Measurements from ENCODE around the gene EGFR.

DNA sequence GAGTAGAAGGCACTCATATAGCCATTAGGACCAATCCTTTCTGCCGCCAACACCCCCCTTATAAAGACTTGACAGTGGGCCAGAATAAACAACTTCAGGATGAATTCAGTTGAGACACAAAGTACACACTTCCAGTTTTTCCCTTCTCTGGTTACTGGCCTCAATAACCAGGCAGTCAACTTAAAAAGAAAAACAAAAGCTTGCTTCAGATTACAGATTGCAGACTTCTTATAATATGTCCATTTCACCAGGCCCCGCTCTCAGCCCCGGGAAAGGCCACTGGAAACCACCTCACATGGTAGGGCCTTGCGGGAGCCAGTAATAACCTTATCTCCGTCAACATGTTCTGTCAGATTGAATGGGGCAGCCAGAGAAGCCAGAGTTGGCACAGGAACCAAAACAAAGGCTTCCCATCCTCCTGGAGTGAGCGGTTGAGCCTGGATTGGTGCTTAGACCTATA is 108.8 kb downstream of the EGFR start:
- TF ChIP-seq EZH2 (IDR thresholded peaks at IDR 0.05; ENCODE audit: borderline replicate concordance, low read depth, low read length, severe bottlenecking), result no peak
- TF ChIP-seq, protein P1, sequence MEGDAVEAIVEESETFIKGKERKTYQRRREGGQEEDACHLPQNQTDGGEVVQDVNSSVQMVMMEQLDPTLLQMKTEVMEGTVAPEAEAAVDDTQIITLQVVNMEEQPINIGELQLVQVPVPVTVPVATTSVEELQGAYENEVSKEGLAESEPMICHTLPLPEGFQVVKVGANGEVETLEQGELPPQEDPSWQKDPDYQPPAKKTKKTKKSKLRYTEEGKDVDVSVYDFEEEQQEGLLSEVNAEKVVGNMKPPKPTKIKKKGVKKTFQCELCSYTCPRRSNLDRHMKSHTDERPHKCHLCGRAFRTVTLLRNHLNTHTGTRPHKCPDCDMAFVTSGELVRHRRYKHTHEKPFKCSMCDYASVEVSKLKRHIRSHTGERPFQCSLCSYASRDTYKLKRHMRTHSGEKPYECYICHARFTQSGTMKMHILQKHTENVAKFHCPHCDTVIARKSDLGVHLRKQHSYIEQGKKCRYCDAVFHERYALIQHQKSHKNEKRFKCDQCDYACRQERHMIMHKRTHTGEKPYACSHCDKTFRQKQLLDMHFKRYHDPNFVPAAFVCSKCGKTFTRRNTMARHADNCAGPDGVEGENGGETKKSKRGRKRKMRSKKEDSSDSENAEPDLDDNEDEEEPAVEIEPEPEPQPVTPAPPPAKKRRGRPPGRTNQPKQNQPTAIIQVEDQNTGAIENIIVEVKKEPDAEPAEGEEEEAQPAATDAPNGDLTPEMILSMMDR (IDR thresholded peaks at IDR 0.05; ENCODE audit: borderline replicate concordance, extremely low read depth, low read length, poor library complexity, severe bottlenecking), result no peak
